Measurements from ENCODE around the gene SEMA5A. TPM values are rescaled to one million over a fixed set of nuclear protein-coding genes. Genes with fewer than 3 reads are reported as not detected.

Gene SEMA5A
- total RNA-seq, 1 donor from 2014 or later: 43.2 TPM

DNA sequence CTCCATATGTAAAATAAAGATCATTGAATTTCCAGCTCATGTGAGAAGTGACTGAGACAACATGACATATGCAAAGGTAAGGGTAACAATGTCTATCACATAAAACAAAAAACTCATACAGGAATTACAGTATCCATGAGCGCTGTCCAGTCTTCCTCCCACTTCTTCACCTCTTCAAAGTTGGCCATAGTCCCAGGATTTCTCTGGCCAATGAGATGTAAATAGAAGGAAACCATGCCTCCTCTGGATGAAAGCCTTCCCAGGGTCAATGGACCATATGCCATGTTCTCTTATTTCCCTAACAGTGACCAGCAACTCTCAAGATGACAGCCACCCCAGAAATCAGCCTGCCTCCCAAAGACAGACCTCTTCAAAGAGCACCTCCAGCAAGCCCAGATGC, 75.5 kb downstream of the SEMA5A start:
- DNase-seq: no peak
- TF ChIP-seq, protein P1, sequence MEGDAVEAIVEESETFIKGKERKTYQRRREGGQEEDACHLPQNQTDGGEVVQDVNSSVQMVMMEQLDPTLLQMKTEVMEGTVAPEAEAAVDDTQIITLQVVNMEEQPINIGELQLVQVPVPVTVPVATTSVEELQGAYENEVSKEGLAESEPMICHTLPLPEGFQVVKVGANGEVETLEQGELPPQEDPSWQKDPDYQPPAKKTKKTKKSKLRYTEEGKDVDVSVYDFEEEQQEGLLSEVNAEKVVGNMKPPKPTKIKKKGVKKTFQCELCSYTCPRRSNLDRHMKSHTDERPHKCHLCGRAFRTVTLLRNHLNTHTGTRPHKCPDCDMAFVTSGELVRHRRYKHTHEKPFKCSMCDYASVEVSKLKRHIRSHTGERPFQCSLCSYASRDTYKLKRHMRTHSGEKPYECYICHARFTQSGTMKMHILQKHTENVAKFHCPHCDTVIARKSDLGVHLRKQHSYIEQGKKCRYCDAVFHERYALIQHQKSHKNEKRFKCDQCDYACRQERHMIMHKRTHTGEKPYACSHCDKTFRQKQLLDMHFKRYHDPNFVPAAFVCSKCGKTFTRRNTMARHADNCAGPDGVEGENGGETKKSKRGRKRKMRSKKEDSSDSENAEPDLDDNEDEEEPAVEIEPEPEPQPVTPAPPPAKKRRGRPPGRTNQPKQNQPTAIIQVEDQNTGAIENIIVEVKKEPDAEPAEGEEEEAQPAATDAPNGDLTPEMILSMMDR (IDR thresholded peaks at IDR 0.05; ENCODE audit: borderline replicate concordance): no peak

DNA sequence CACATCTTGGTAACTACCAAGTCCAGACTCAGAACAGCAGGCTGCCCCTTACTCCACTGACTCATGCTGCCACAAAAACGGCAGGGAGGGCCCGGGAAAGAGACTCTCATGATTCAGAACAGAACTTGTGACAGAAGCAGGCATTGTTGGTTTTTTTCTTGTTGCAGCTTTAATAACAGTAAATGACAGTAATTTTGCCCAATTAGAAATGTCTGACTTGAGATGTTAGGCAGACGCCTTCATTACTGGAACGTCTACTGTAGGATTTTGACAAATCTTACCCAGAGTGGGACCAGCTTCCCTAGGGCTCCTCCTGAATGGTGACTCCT, 77.9 kb downstream of the SEMA5A start:
- Histone ChIP-seq H3K4me3 (no peak overlapping the region), H3K36me3 (no peaks in the 10 kb centered on the region), H3K9me3 (replicated peaks) (peaks cover 4% of the 10 kb centered on the region), H3K27me3 (ENCODE audit: low read depth) (no peaks in the 10 kb centered on the region), H3K27ac (replicated peaks) (no peak overlapping the region), H3K4me1 (peaks cover 8% of the 10 kb centered on the region)
- intact Hi-C loops (cut with micrococcal nuclease): no loop called here
- DNase-seq: no peak
- TF ChIP-seq, protein P1 (IDR thresholded peaks at IDR 0.05; ENCODE audit: borderline replicate concordance): no peak

More for the DNA sequence above, 75.5 kb downstream of the SEMA5A start:
- Histone ChIP-seq H3K27me3 (ENCODE audit: low read depth) (no peaks in the 10 kb centered on the region), H3K27ac (replicated peaks) (no peak overlapping the region), H3K4me1 (peaks cover 8% of the 10 kb centered on the region), H3K4me3 (no peak overlapping the region), H3K36me3 (no peaks in the 10 kb centered on the region), H3K9me3 (replicated peaks) (peaks cover 4% of the 10 kb centered on the region)
- intact Hi-C loops (cut with micrococcal nuclease): no loop called here

DNA sequence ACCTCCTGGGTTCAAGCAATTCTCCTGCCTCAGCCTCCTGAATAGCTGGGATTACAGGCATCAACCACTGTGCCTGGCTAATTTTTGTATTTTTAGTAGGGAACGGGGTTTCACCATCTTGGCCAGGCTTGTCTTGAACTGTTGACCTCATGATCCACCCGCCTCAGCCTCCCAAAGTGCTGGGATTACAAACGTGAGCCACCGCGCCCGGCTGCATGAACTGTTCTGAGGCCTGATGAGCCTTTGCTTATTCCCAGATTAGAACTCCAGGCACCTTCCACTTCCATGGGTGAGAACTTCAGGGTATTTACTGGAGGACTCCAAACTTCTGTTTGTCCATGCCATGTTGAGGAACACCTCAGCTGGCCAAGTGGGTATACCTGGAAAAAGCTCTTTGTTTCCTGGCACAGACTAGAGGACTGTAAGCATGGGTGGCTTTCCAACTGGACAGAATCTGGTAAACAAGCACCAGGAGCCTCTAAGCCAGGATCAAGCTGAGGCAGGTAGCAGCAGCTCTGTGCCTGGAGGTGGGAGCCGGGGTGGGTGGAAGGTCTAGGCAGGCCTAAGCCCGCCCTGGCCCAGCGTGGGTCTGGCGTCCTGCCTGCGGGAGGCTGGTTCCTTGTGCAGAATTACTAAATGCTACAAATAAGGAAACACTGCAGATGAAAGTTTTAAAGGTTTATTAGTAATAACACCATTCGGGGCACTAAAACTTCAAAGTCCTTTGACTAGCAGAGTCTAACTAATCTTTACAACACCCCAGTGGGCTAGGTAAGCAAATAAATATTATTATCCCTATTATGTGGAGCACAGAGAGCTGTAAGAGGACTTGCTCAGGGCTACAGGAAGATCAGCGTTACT, 78.4 kb downstream of the SEMA5A start:
- intact Hi-C loops (cut with micrococcal nuclease): no loop called here

DNA sequence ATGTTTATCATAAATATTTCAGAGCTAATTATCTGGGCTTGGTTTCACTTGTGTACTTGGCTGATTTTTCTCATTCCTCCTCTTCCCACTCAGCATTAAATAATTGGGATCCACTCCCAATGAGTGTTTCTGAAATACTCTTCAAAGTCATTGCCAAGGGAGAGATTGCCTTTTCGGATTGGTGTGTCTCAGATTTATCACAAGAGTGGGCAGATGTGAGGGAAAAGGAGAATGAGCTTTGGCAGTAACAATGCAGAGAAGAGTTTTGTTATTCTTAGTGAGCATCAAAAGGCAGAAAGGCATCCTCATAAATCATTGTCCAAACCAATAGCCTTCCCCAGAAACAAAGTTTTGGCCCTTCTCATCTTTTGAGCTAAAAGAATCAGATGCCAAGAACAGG, 79.2 kb downstream of the SEMA5A start:
- DNase-seq: no peak
- no peaks in the 10 kb centered on the region for H3K36me3 ChIP-seq
- no peak overlapping the region for H3K27ac ChIP-seq (replicated peaks)
- TF ChIP-seq, protein P1 (IDR thresholded peaks at IDR 0.05; ENCODE audit: borderline replicate concordance): no peak
- H3K9me3 ChIP-seq (replicated peaks): peaks cover 4% of the 10 kb centered on the region
- intact Hi-C loops (cut with micrococcal nuclease): no loop called here
- peaks cover 8% of the 10 kb centered on the region for H3K4me1 ChIP-seq
- H3K27me3 ChIP-seq (ENCODE audit: low read depth): no peaks in the 10 kb centered on the region
- H3K4me3 ChIP-seq: no peak overlapping the region

More for the DNA sequence above, 78.4 kb downstream of the SEMA5A start:
- H3K4me3 ChIP-seq: no peak overlapping the region
- TF ChIP-seq, protein P1 (IDR thresholded peaks at IDR 0.05; ENCODE audit: borderline replicate concordance): no peak
- H3K36me3 ChIP-seq: no peaks in the 10 kb centered on the region
- no peaks in the 10 kb centered on the region for H3K27me3 ChIP-seq (ENCODE audit: low read depth)
- peaks cover 4% of the 10 kb centered on the region for H3K9me3 ChIP-seq (replicated peaks)
- DNase-seq: no peak
- no peak overlapping the region for H3K27ac ChIP-seq (replicated peaks)
- H3K4me1 ChIP-seq: peaks cover 8% of the 10 kb centered on the region

DNA sequence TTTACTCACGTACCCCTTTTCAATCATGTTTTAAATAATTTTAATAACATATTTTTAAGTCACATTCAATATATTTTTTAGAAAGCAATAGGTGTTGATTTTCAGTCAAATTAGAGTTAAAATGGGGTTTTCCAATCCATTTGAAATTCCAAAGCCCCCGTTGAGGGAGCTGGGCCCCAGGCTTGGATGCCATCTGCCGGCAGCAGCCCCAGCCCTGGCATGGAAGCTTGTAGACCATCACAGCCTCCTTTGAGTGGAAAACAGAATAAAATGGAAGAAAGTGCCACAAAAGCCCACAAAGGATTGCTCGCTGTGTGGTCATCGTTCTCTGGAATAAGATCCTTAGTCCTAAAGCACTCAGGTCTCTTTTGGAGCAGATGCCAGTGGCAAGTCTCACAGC, 81.4 kb downstream of the SEMA5A start:
- intact Hi-C loops (cut with micrococcal nuclease): no loop called here
- Histone ChIP-seq H3K4me3 (no peak overlapping the region), H3K27ac (replicated peaks) (no peak overlapping the region), H3K36me3 (no peaks in the 10 kb centered on the region), H3K4me1 (peaks cover 3% of the 10 kb centered on the region), H3K9me3 (replicated peaks) (peaks cover 2% of the 10 kb centered on the region), H3K27me3 (ENCODE audit: low read depth) (no peaks in the 10 kb centered on the region)
- TF ChIP-seq, protein P1 (IDR thresholded peaks at IDR 0.05; ENCODE audit: borderline replicate concordance): no peak
- no peak for DNase-seq
